ENCODE measurements around the gene CMTM8. TPM values are rescaled to one million over a fixed set of nuclear protein-coding genes. Genes with fewer than 3 reads are reported as not detected.
A peak's percentile ranks its signal among the peaks of the same experiment; 100 is the strongest.

Gene CMTM8
- total and polyA plus RNA-seq, 10 of the 15 experiments (the other 5 are each of a cell fraction or from before 2014, with no cell fraction given), result 0.11 to 0.23 TPM; not detected in 8

DNA sequence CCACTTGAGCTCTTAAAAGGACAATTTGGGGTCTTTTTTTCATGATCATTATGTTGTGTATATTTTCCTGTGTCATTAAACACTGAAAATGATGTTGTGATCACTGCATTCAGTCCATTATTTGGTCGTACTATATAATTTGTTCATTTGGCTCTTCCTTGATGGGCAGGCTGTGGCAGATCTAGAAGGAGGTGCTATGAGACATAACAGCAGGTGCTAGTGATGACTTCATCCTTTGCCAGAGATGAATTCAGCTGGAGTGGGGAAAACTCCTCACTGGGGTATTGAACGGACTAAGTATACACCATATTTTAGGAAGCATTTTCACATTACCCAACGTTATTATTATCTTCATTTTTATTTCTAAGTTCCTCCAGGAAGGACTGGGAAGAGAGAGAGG is 165.2 kb downstream of the CMTM8 start:
- H3K27me3 ChIP-seq (replicated peaks in 1 of 2; ENCODE audit: control insufficient read depth in 2 of 2, insufficient read depth in 2 of 2, low read length in 1 of 2), result peaks cover 0 to 3% of the 10 kb centered on the region in 2 experiments; a peak in 1 of 4 replicates
- H3K36me3 ChIP-seq (ENCODE audit: control insufficient read depth in 2 of 2, insufficient read depth in 2 of 2, low read length in 1 of 2), result no peaks in the 10 kb centered on the region
- no peak for DNase-seq (ENCODE audit: low read depth, low spot score)
- H3K9ac ChIP-seq (ENCODE audit: control insufficient read depth, insufficient read depth, low read length), result no peak overlapping the region
- TF ChIP-seq NR2C1 (IDR thresholded peaks at IDR 0.05) (no peak), PML (IDR thresholded peaks at IDR 0.05; ENCODE audit: low read length) (no peak), NFIC (IDR thresholded peaks at IDR 0.05; ENCODE audit: low read depth, low read length) (no peak), STAT1 (conservative IDR thresholded peaks at IDR 0.05) (no peak), SIX5 (IDR thresholded peaks at IDR 0.05; ENCODE audit: low read depth, low read length, severe bottlenecking) (no peak), NFXL1 (IDR thresholded peaks at IDR 0.05; ENCODE audit: borderline replicate concordance) (no peak), NBN (IDR thresholded peaks at IDR 0.05) (no peak), EED (IDR thresholded peaks at IDR 0.05; ENCODE audit: low read depth) (peak; percentile 48; the same call in 1 of the 2 replicates), ZZZ3 (IDR thresholded peaks at IDR 0.05; ENCODE audit: control insufficient read depth, insufficient read length, low read depth) (no peak), JUNB (IDR thresholded peaks at IDR 0.05) (0 out of 2 replicates have a peak, but pooled peaks have one; percentile 16), KDM1A (IDR thresholded peaks at IDR 0.05; ENCODE audit: borderline replicate concordance) (no peak), RCOR1 (conservative IDR thresholded peaks at IDR 0.05; ENCODE audit: low read depth, low read length) (no peak), CREM (IDR thresholded peaks at IDR 0.05; ENCODE audit: low read depth) (no peak)
- TF ChIP-seq, protein P1, sequence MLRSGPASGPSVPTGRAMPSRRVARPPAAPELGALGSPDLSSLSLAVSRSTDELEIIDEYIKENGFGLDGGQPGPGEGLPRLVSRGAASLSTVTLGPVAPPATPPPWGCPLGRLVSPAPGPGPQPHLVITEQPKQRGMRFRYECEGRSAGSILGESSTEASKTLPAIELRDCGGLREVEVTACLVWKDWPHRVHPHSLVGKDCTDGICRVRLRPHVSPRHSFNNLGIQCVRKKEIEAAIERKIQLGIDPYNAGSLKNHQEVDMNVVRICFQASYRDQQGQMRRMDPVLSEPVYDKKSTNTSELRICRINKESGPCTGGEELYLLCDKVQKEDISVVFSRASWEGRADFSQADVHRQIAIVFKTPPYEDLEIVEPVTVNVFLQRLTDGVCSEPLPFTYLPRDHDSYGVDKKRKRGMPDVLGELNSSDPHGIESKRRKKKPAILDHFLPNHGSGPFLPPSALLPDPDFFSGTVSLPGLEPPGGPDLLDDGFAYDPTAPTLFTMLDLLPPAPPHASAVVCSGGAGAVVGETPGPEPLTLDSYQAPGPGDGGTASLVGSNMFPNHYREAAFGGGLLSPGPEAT (IDR thresholded peaks at IDR 0.05; ENCODE audit: low read depth), result no peak
- no peaks in the 10 kb centered on the region; the same call in 2 of the 3 replicates for H3K9me3 ChIP-seq (replicated peaks; ENCODE audit: control insufficient read depth, insufficient read depth, low read length)
- 53% methylated on average over 3 of the region's 3 CpGs for WGBS (ENCODE audit: insufficient coverage, insufficient replicate concordance, low lambda C conversion rate, missing lambda C conversion rate)
- RAD21 ChIA-PET (ENCODE audit: unreplicated experiment), result interaction anchor here (1.2 to 1.3 kb wide), 2 partner anchors 21 to 54 kb away, joined by 4 to 5 read pairs; no protein-coding TSS in a partner anchor
- H3K4me2 ChIP-seq (ENCODE audit: control insufficient read depth, insufficient read depth), result no peak overlapping the region
- intact Hi-C loops (cut with micrococcal nuclease; ENCODE audit: unreplicated experiment) (no loop called here), in situ Hi-C loops (cut with MboI) (no loop called here)
- FAIRE-seq, result no peak
- POLR2A ChIA-PET, result interaction anchor here (0.8 to 1.2 kb wide), 3 partner anchors 9 to 16 kb away, joined by 3 to 4 read pairs (median 4); no protein-coding TSS in a partner anchor
- BruUV-seq (replicated peaks), result no TSS peak
- ATAC-seq, result no peak
- no peaks in the 10 kb centered on the region for H3K79me2 ChIP-seq (ENCODE audit: control insufficient read depth, insufficient read depth, low read length)
- peaks cover 3% of the 10 kb centered on the region for H3K4me1 ChIP-seq (ENCODE audit: control insufficient read depth, insufficient read depth, low read length)
- H2AFZ ChIP-seq (ENCODE audit: control insufficient read depth, low read depth, low read length), result no peak overlapping the region
- H3K4me3 ChIP-seq, result no peak overlapping the region
- CTCF ChIA-PET, result interaction anchor here (1.1 to 4.9 kb wide), 3 partner anchors 12 to 65 kb away, joined by 4 to 21 read pairs (median 5); no protein-coding TSS in a partner anchor
- no peak overlapping the region for H3K27ac ChIP-seq (ENCODE audit: control insufficient read depth, insufficient read depth)
- no peaks in the 10 kb centered on the region; the same call in none of the 2 replicates for H4K20me1 ChIP-seq (ENCODE audit: control insufficient read depth, insufficient read depth)
- SMC1A ChIA-PET (ENCODE audit: uncharacterized antibody, unreplicated experiment), result interaction anchor here (1.4 to 3.4 kb wide), 7 partner anchors 11 to 54 kb away, joined by 3 to 13 read pairs (median 6); no protein-coding TSS in a partner anchor
